ENCODE results near the gene CSPG4. TPM values are rescaled to one million over a fixed set of nuclear protein-coding genes. Genes with fewer than 3 reads are reported as not detected.

Gene CSPG4
- total and polyA plus RNA-seq, 2 of the 8 experiments (the other 6 are each of a cell fraction or from before 2014, with no cell fraction given): 1.4 to 3.0 TPM

GRCh38 chr15:75705854-75706681, 6.6 kb downstream of the CSPG4 start:
- POLR2A ChIA-PET (ENCODE audit: partially characterized antibody): interaction anchor here (0.6 to 2.3 kb wide), 3 partner anchors 17 to 329 kb away, joined by 3 to 7 read pairs (median 5); a partner anchor contains a TSS
- H4K91ac ChIP-seq (replicated peaks; ENCODE audit: insufficient read length, low read length): no peak overlapping the region
- no peak overlapping the region for H3K56ac ChIP-seq (replicated peaks; ENCODE audit: insufficient read length, low read depth, low read length)
- H4K5ac ChIP-seq (ENCODE audit: insufficient read length, low read depth, low read length): no peak overlapping the region
- DNase-seq (ENCODE audit: low read depth in 1 of 2, low spot score in 2 of 2) (no peak), FAIRE-seq (no peak)
- peak overlapping the region; percentile 95; the same call in 1 of the 2 replicates for H2AK5ac ChIP-seq (ENCODE audit: low read depth, low read length)
- no peaks in the 10 kb centered on the region for H3K23me2 ChIP-seq (ENCODE audit: low read depth, low read length)
- WGBS, 2 experiments (ENCODE audit: extremely low coverage in 1 of 2, insufficient coverage in 1 of 2, insufficient read length in 1 of 2, insufficient replicate concordance in 2 of 2, low coverage in 1 of 2, low lambda C conversion rate in 2 of 2, missing lambda C conversion rate in 1 of 2): 84% methylated on average over 13 of the region's 14 CpGs; no CpG with 5 or more reads in 1 of the 2 experiments
- peak overlapping the region; percentile 56 for H2BK5ac ChIP-seq (ENCODE audit: low read depth, low read length)
- H3K79me1 ChIP-seq (ENCODE audit: low read depth, low read length): no peaks in the 10 kb centered on the region
- H3K9ac ChIP-seq (replicated peaks in 1 of 4; ENCODE audit: extremely low read depth in 1 of 4, low read depth in 3 of 4, low read length in 3 of 4): no peak overlapping the region
- peak overlapping the region; percentile 69 for H3K4ac ChIP-seq (replicated peaks; ENCODE audit: insufficient read length, low read depth, low read length)
- no peaks in the 10 kb centered on the region for H3K79me2 ChIP-seq (ENCODE audit: control insufficient read depth in 1 of 2, insufficient read depth in 2 of 2, low read length in 2 of 2)
- H4K8ac ChIP-seq (ENCODE audit: extremely low read depth, insufficient read depth, low read length): no peak overlapping the region; the same call in 1 of the 2 replicates
- no peaks in the 10 kb centered on the region for H3K9me3 ChIP-seq (ENCODE audit: insufficient read depth in 2 of 2, low read depth in 1 of 2, low read length in 1 of 2)
- peak overlapping the region; percentile 98 for H2BK15ac ChIP-seq (ENCODE audit: low read length)
- no peak overlapping the region for H3K14ac ChIP-seq (ENCODE audit: insufficient read length)
- no peak overlapping the region for H3K4me2 ChIP-seq (ENCODE audit: insufficient read depth in 1 of 2, low read depth in 2 of 2, low read length in 2 of 2)
- peak overlapping the region; percentile 87; the same call in 1 of the 2 replicates for H2BK12ac ChIP-seq (ENCODE audit: low read depth, low read length)
- no peak overlapping the region for H3K4me3 ChIP-seq (ENCODE audit: extremely low read depth in 1 of 4, insufficient read depth in 2 of 4, low read depth in 3 of 4, low read length in 4 of 4)
- H4K20me1 ChIP-seq (replicated peaks in 1 of 2; ENCODE audit: control insufficient read depth in 1 of 2, insufficient read depth in 2 of 2, low read length in 2 of 2): peaks cover 0 to 4% of the 10 kb centered on the region in 2 experiments
- CTCF ChIA-PET (ENCODE audit: partially characterized antibody): interaction anchor here (0.5 to 1.4 kb wide), 7 partner anchors 12 to 196 kb away, joined by 3 to 5 read pairs (median 4); no protein-coding TSS in a partner anchor
- H3K23ac ChIP-seq (ENCODE audit: insufficient read length): no peak overlapping the region
- no peaks in the 10 kb centered on the region for H3K27me3 ChIP-seq (replicated peaks in 1 of 4; ENCODE audit: control insufficient read depth in 3 of 4, extremely low read depth in 1 of 4, insufficient read depth in 3 of 4, low read length in 3 of 4)
- H2BK20ac ChIP-seq (ENCODE audit: low read length): peak overlapping the region; percentile 95
- no peak overlapping the region for H2AFZ ChIP-seq (ENCODE audit: low read length)
- H3K36me3 ChIP-seq (ENCODE audit: control insufficient read depth in 2 of 4, insufficient read depth in 4 of 4, low read length in 3 of 4): no peaks in the 10 kb centered on the region
- peak overlapping the region; percentile 78; the same call in 1 of the 2 replicates for H3K18ac ChIP-seq (ENCODE audit: extremely low read depth, low read length)
- H3K27ac ChIP-seq (ENCODE audit: low read depth, low read length): no peak overlapping the region; the same call in 1 of the 2 replicates
- peaks cover 0 to 6% (median 1%) of the 10 kb centered on the region in 4 experiments; a peak in 3 of 7 replicates for H3K4me1 ChIP-seq (replicated peaks in 1 of 4; ENCODE audit: control insufficient read depth in 3 of 4, insufficient read depth in 4 of 4, low read length in 3 of 4)
- no peak overlapping the region for H2BK120ac ChIP-seq (replicated peaks; ENCODE audit: low read depth, low read length)
- TF ChIP-seq RFX5 (IDR thresholded peaks at IDR 0.05; ENCODE audit: borderline replicate concordance, low read depth, low read length) (no peak), RBBP5 (IDR thresholded peaks at IDR 0.05; ENCODE audit: borderline replicate concordance, low read depth, low read length) (no peak), GABPA (IDR thresholded peaks at IDR 0.05; ENCODE audit: borderline replicate concordance, insufficient read depth, low read length) (no peak), SAP30 (IDR thresholded peaks at IDR 0.05; ENCODE audit: insufficient read depth, insufficient replicate concordance, low read length) (no peak), SIX5 (IDR thresholded peaks at IDR 0.05; ENCODE audit: low read depth, low read length) (no peak), BCL11A (IDR thresholded peaks at IDR 0.05; ENCODE audit: low read depth in 2 of 2, low read length in 2 of 2) (no peak), CTCF (IDR thresholded peaks at IDR 0.05; ENCODE audit: control extremely low read depth in 1 of 3, insufficient read depth in 1 of 3, low read depth in 1 of 3, low read length in 3 of 3) (no peak), JUND (IDR thresholded peaks at IDR 0.05; ENCODE audit: low read length) (no peak), CHD1 (IDR thresholded peaks at IDR 0.05; ENCODE audit: low read depth, low read length) (no peak)

Data from H1 (cell line).